K562 (cell line): ENCODE data around the gene BCAS1. TPM values are rescaled to one million over a fixed set of nuclear protein-coding genes. Genes with fewer than 3 reads are reported as not detected.

Experiments used
- ATAC-seq: fragments of 200-7000 bp; cut with Tn5 transposase; 3 replicates; pipeline ENCODE4 v1.9.1; 2020; ENCODE audit warnings: moderate library complexity
- BruUV-seq: library from RNA; stranded (reverse); fragments of 400-500 nt; replicated peaks from 2 replicates; lab custom pipeline; 2021; lab: Mats Ljungman, UMichigan
- CTCF ChIA-PET: fragments of 300-600 bp; formaldehyde crosslinking; extraction: SDS; loops from one replicate; lab custom pipeline; 2021; ENCODE audit warnings: low intra/inter-chr PET ratio; lab: Yijun Ruan, JAX
- POLR2A ChIA-PET: fragments of 300-600, 350-650 bp; sonication (Branson Sonifier 250); formaldehyde crosslinking; extraction: SDS; loops from one replicate; lab custom pipeline; 2021; ENCODE audit warnings: antibody characterized with exemption, inconsistent platforms; lab: Yijun Ruan, JAX
- DNase-seq, 4 experiments: peaks; one replicate each; pipeline versions ENCODE4 v3.0.0 to v3.0.0-alpha.2; 2011 to 2018; ENCODE audit warnings: low spot score in 3 of 4, mixed read lengths in 3 of 4; ENCODE audit errors: extremely low read depth in 1 of 4
- FAIRE-seq: peaks from 2 replicates; lab custom pipeline; 2011; peaks lifted over from hg19 to GRCh38; lab: Jason Lieb, UNC
- H2AFZ ChIP-seq: 2 replicates; pipeline ENCODE4 v1.6.0; 2011; ENCODE audit warnings: low read depth, low read length, control low read depth, inconsistent platforms
- H3K27ac ChIP-seq: fragments of 200-600 bp; 3 replicates; pipeline ENCODE4 v1.8.0; 2011; ENCODE audit warnings: low read depth, mild to moderate bottlenecking, control low read depth, inconsistent platforms, low read length, moderate library complexity, mixed read lengths; ENCODE audit errors: extremely low read depth
- H3K27me3 ChIP-seq, 2 experiments: fragments of 300-600 bp in 1 of 2; 2 replicates in 1 of 2; 3 replicates in 1 of 2; pipeline versions ENCODE4 v1.6.0 to v1.8.0; 2011; ENCODE audit warnings: inconsistent platforms in 2 of 2, low read length in 2 of 2, mild to moderate bottlenecking in 1 of 2, mixed read lengths in 1 of 2, moderate library complexity in 1 of 2; ENCODE audit not compliant: control insufficient read depth in 2 of 2, insufficient read depth in 2 of 2
- H3K36me3 ChIP-seq: fragments of 300-600 bp; 3 replicates; pipeline ENCODE4 v1.8.0; 2011; ENCODE audit warnings: mild to moderate bottlenecking, low read length, inconsistent platforms; ENCODE audit not compliant: control insufficient read depth, insufficient read depth
- H3K4me1 ChIP-seq, 2 experiments: fragments of 200-600 bp in 1 of 2; replicated peaks in 1 of 2; 2 replicates in 1 of 2; 3 replicates in 1 of 2; pipeline versions ENCODE4 v1.5.1 to v1.8.0; 2011; ENCODE audit warnings: inconsistent platforms in 2 of 2, low read length in 2 of 2, mild to moderate bottlenecking in 1 of 2, mixed read lengths in 1 of 2, moderate library complexity in 1 of 2; ENCODE audit not compliant: control insufficient read depth in 2 of 2, insufficient read depth in 2 of 2
- H3K4me2 ChIP-seq: 2 replicates; pipeline ENCODE4 v1.6.1; 2011; ENCODE audit warnings: low read length, control low read depth, inconsistent platforms, mixed read lengths; ENCODE audit not compliant: insufficient read depth
- H3K4me3 ChIP-seq: fragments of 200-600 bp; sonication (generic), shearing (Covaris generic); 2 replicates; pipeline ENCODE4 v1.5.1; 2016; ENCODE audit warnings: control low read depth, inconsistent platforms
- H3K79me2 ChIP-seq: fragments of 200-600 bp; 3 replicates; pipeline ENCODE4 v1.8.0; 2011; ENCODE audit warnings: low read length, inconsistent platforms; ENCODE audit not compliant: control insufficient read depth, insufficient read depth
- H3K9ac ChIP-seq, 2 experiments: 2 replicates each; pipeline versions ENCODE4 v1.6.0 to v1.6.1; 2011; ENCODE audit warnings: low read depth in 2 of 2, low read length in 2 of 2, control low read depth in 1 of 2, inconsistent platforms in 1 of 2, mild to moderate bottlenecking in 1 of 2, mixed read lengths in 1 of 2; ENCODE audit not compliant: insufficient read depth in 1 of 2
- H3K9me1 ChIP-seq: one replicate; pipeline ENCODE4 v1.6.0; 2011; ENCODE audit warnings: inconsistent platforms, mild to moderate bottlenecking, low read length, moderate library complexity; ENCODE audit not compliant: control insufficient read depth, insufficient read depth
- H3K9me3 ChIP-seq: replicated peaks from 2 replicates; pipeline ENCODE4 v1.5.1; 2011; ENCODE audit warnings: low read depth, low read length, inconsistent platforms; ENCODE audit not compliant: control insufficient read depth, insufficient read depth
- H4K20me1 ChIP-seq: replicated peaks from 2 replicates; pipeline ENCODE4 v1.6.1; 2011; ENCODE audit warnings: low read length, inconsistent platforms, mixed read lengths; ENCODE audit not compliant: control insufficient read depth, insufficient read depth
- POLR3G ChIP-seq: IDR thresholded peaks from 2 replicates; pipeline ENCODE4 v1.6.1; 2011; ENCODE audit not compliant: insufficient read length, insufficient replicate concordance; ENCODE audit errors: extremely low read depth
- WGBS: fragments of 100-300 bp; shearing (Covaris generic); methylation state at CpG from one replicate; pipeline ENCODE4 v1.1.6; 2016; ENCODE audit warnings: low coverage, mixed read lengths; ENCODE audit not compliant: insufficient coverage; ENCODE audit errors: missing lambda C conversion rate; 5-methylcytosine and 5-hydroxymethylcytosine counted together
- in situ Hi-C: fragments of 300-500 bp; cut with MboI; formaldehyde crosslinking; loops from 4 replicates; pipeline ENCODE4 v1.15.0; 2018; ENCODE audit warnings: inconsistent platforms, mixed read lengths
- intact Hi-C: fragments of 100-400 bp; cut with micrococcal nuclease; formaldehyde crosslinking; loops from 2 replicates; pipeline ENCODE4 v1.14.2; 2022
- polyA plus RNA-seq, 8 experiments: library from polyadenylated mRNA; depleted of rRNA in 4 of 8; stranded (reverse) in 5 of 8; unstranded in 3 of 8; fragments of >200 nt; fragmentation: Nextera tagmentation in 2 of 8; fragmentation: Illumina TruSeq in 1 of 8; extraction: Ambion mirVana in 2 of 8; extraction: Trizol in 1 of 8; gene quantifications; 2 replicates each; pipeline versions ENCODE4 v1.2.1 to v1.2.3, GENCODE V29; 2011 to 2014; ENCODE audit warnings: inconsistent platforms in 1 of 8, missing spikeins in 1 of 8
- total RNA-seq, 7 experiments: library from RNA; depleted of rRNA in 6 of 7; stranded (reverse); fragments of >200 nt in 6 of 7; fragmentation: Illumina TruSeq in 2 of 7; extraction: Trizol in 2 of 7; gene quantifications; 2 replicates each; pipeline versions ENCODE4 v1.2.1 to v1.2.3, GENCODE V29; 2011 to 2021; ENCODE audit warnings: low replicate concordance in 1 of 7
- TF ChIP-seq, protein P1 (sequence below), 3 experiments: fragments of 200-800 bp in 1 of 3; fragments of 250-450 bp in 1 of 3; fragments of 450-650 bp in 1 of 3; sonication (Bioruptor Pico) in 1 of 3; sonication (Bioruptor generic) in 1 of 3; formaldehyde crosslinking in 1 of 3; IDR thresholded peaks; 2 replicates each; pipeline versions ENCODE4 v1.6.1 to v1.8.0; 2016 to 2022; ENCODE audit warnings: mild to moderate bottlenecking in 2 of 3, missing genetic modification characterization in 2 of 3, missing compliant biosample characterization in 1 of 3, moderate library complexity in 1 of 3

The BCAS1 gene
- total and polyA plus RNA-seq, 9 of the 15 experiments (the other 6 are each of a cell fraction or from before 2014, with no cell fraction given) = 0.18 to 2.3 (median 0.93) TPM

DNA sequence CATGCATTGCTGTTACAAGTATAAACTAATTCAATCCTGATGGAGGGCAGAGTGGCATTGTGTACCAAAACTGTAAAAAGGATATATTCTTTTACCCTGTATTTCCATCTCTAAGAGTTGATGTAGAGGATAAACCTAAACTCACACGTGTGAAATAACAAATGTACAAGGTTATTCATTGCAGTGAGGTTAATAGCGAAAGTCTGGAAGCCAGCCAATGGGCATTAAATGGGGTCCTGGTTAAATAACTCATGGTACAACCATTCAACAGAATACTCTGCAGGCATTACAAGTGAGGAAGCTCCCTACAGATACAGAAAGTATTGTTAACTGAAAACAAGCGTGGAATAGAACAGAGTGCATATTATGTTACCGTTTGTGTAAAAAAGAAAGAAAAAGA lies 56.9 kb downstream of the BCAS1 start:
- intact Hi-C loops = no loop called here
- Histone ChIP-seq H3K79me2 (no peaks in the 10 kb centered on the region), H3K9ac (no peak overlapping the region), H3K27ac (no peak overlapping the region), H3K4me1 (no peaks in the 10 kb centered on the region), H3K36me3 (no peaks in the 10 kb centered on the region), H3K9me1 (no peaks in the 10 kb centered on the region), H2AFZ (no peak overlapping the region), H3K4me2 (no peak overlapping the region), H3K27me3 (no peaks in the 10 kb centered on the region), H3K4me3 (no peak overlapping the region), H4K20me1 (no peaks in the 10 kb centered on the region), H3K9me3 (no peaks in the 10 kb centered on the region)
- 3% methylated on average over 4 of the region's 4 CpGs for WGBS
- BruUV-seq = no TSS peak
- in situ Hi-C loops = no loop called here
- no peak for TF ChIP-seq POLR3G
- TF ChIP-seq, protein P1, sequence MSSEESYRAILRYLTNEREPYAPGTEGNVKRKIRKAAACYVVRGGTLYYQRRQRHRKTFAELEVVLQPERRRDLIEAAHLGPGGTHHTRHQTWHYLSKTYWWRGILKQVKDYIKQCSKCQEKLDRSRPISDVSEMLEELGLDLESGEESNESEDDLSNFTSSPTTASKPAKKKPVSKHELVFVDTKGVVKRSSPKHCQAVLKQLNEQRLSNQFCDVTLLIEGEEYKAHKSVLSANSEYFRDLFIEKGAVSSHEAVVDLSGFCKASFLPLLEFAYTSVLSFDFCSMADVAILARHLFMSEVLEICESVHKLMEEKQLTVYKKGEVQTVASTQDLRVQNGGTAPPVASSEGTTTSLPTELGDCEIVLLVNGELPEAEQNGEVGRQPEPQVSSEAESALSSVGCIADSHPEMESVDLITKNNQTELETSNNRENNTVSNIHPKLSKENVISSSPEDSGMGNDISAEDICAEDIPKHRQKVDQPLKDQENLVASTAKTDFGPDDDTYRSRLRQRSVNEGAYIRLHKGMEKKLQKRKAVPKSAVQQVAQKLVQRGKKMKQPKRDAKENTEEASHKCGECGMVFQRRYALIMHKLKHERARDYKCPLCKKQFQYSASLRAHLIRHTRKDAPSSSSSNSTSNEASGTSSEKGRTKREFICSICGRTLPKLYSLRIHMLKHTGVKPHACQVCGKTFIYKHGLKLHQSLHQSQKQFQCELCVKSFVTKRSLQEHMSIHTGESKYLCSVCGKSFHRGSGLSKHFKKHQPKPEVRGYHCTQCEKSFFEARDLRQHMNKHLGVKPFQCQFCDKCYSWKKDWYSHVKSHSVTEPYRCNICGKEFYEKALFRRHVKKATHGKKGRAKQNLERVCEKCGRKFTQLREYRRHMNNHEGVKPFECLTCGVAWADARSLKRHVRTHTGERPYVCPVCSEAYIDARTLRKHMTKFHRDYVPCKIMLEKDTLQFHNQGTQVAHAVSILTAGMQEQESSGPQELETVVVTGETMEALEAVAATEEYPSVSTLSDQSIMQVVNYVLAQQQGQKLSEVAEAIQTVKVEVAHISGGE (CRISPR knock-in tag; IDR thresholded peaks at IDR 0.05) = peak in 1 of 3 experiments; percentile 90; a peak in 2 of 6 replicates
- ChIA-PET POLR2A (no interaction called here), CTCF (interaction anchor here (0.5 kb wide), 1 partner anchor 655 kb away, joined by 3 read pairs; no protein-coding TSS in a partner anchor)
- no peak for FAIRE-seq
- ATAC-seq = no peak
- DNase-seq = no peak
